ENCODE results near the gene SPOCK1.

The SPOCK1 gene

DNA sequence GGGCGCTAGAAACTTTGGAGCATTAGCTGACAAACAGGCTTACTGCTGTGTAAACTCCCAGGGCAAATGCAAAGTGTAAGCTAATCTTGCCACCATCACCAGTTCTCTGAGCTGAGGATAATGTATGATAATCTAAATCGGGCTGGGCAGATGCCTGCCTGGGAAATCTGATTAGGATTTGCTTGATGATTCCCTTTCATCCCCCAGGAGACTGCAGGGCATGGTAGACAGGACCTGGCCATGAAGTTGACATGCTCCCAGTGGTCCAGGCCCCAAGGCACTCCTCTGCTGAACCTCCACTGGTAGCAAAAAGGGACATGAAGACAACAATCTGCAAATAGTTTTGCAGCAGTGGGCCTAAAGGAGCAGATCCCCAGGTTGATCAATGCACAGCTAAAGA lies 317.5 kb downstream of the SPOCK1 start:
- Histone ChIP-seq H3K36me3 (ENCODE audit: control insufficient read depth, insufficient read depth, low read length) (no peaks in the 10 kb centered on the region), H3K27me3 (ENCODE audit: control insufficient read depth, insufficient read depth, low read length) (peaks cover 2% of the 10 kb centered on the region), H3K9ac (ENCODE audit: low read length) (no peak overlapping the region), H3K4me1 (ENCODE audit: control insufficient read depth, insufficient read depth, low read length) (no peaks in the 10 kb centered on the region), H3K9me3 (ENCODE audit: control insufficient read depth, low read length) (no peaks in the 10 kb centered on the region), H3K4me3 (ENCODE audit: low read length) (no peak overlapping the region)

DNA sequence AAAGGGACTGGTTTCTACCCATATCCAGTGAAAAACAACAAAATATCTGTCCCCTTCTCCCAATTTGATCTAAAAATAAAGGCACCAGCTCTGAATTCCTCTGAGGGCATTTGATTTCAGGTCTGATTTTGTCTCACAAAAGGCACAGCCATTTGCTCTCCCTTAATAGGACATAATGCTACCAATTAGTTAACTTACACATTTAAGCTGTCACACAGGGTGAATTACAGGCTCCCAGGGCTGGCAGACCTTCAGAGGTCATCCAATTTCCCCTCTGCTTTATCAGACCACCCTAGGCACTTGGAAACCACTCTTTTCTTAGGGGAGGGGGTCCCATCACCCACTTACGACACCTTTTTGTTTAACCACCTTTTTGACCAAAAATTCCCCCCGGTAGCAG lies 319.9 kb downstream of the SPOCK1 start:
- H3K9ac ChIP-seq (ENCODE audit: low read length): no peak overlapping the region
- H3K27me3 ChIP-seq (ENCODE audit: control insufficient read depth, insufficient read depth, low read length): peaks cover under 1% of the 10 kb centered on the region
- H3K9me3 ChIP-seq (ENCODE audit: control insufficient read depth, low read length): no peaks in the 10 kb centered on the region
- no peaks in the 10 kb centered on the region for H3K36me3 ChIP-seq (ENCODE audit: control insufficient read depth, insufficient read depth, low read length)
- no peak overlapping the region for H3K4me3 ChIP-seq (ENCODE audit: low read length)
- H3K4me1 ChIP-seq (ENCODE audit: control insufficient read depth, insufficient read depth, low read length): no peaks in the 10 kb centered on the region

DNA sequence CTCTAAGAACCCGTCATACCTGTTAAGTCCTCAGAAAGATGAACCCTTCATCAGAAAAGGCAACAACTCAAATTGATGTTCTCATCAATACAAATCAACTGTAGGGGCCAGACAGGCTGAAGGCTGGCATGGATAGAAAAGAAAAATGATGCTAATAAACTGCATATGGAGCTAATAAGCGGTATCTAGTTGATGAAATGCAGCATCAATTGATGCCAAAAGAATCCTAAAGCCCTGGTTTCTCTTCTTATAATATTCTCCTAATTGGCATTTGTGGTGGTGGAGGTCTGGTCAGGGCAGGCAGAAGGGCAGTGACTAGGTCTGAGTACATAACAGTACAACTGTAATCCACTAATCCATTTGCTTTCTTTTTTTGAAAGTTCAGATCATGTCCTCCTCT lies 322.5 kb downstream of the SPOCK1 start:
- Histone ChIP-seq H3K27me3 (ENCODE audit: control insufficient read depth, insufficient read depth, low read length) (no peaks in the 10 kb centered on the region), H3K4me1 (ENCODE audit: control insufficient read depth, insufficient read depth, low read length) (no peaks in the 10 kb centered on the region), H3K4me3 (ENCODE audit: low read length) (no peak overlapping the region), H3K36me3 (ENCODE audit: control insufficient read depth, insufficient read depth, low read length) (no peaks in the 10 kb centered on the region), H3K9ac (ENCODE audit: low read length) (no peak overlapping the region), H3K9me3 (ENCODE audit: control insufficient read depth, low read length) (no peaks in the 10 kb centered on the region)

- no peak overlapping the region for H3K4me3 ChIP-seq (ENCODE audit: low read length)
- H3K9me3 ChIP-seq (ENCODE audit: control insufficient read depth, low read length): no peaks in the 10 kb centered on the region
- H3K27me3 ChIP-seq (ENCODE audit: control insufficient read depth, insufficient read depth, low read length): no peaks in the 10 kb centered on the region
- no peaks in the 10 kb centered on the region for H3K4me1 ChIP-seq (ENCODE audit: control insufficient read depth, insufficient read depth, low read length)
- no peak overlapping the region for H3K9ac ChIP-seq (ENCODE audit: low read length)
- H3K36me3 ChIP-seq (ENCODE audit: control insufficient read depth, insufficient read depth, low read length): no peaks in the 10 kb centered on the region
Measured at GRCh38 chr5:137176126-137176525, 323.0 kb downstream of the SPOCK1 start.

DNA sequence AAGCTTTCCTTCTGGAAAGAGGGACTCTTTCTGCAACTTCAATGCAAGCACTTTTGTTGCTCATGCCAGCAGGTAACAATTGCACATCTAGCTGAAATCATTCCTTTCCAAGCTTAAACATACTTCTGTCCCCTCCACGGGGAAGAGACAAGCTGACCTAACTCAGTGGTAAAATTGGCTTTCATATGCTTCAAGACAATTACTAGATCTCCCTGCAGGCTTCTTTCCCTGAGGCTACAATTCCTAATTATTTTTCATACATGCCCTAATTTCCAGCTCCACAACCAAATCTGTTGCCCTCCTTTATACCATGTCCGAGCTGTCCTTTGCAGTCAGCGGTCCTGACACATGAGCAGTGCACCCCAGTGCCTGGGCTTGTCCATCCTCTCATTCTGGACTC lies 324.9 kb downstream of the SPOCK1 start:
- Histone ChIP-seq H3K4me3 (ENCODE audit: low read length) (no peak overlapping the region), H3K27me3 (ENCODE audit: control insufficient read depth, insufficient read depth, low read length) (no peaks in the 10 kb centered on the region), H3K36me3 (ENCODE audit: control insufficient read depth, insufficient read depth, low read length) (no peaks in the 10 kb centered on the region)

GRCh38 chr5:137172258-137172657 lies 326.9 kb downstream of the SPOCK1 start:
- no peaks in the 10 kb centered on the region for H3K36me3 ChIP-seq (ENCODE audit: control insufficient read depth, insufficient read depth, low read length)
- no peaks in the 10 kb centered on the region for H3K27me3 ChIP-seq (ENCODE audit: control insufficient read depth, insufficient read depth, low read length)
- H3K9me3 ChIP-seq (ENCODE audit: control insufficient read depth, low read length): no peaks in the 10 kb centered on the region
- H3K9ac ChIP-seq (ENCODE audit: low read length): no peak overlapping the region
- H3K4me1 ChIP-seq (ENCODE audit: control insufficient read depth, insufficient read depth, low read length): no peaks in the 10 kb centered on the region
- no peak overlapping the region for H3K4me3 ChIP-seq (ENCODE audit: low read length)

More for the DNA sequence above, 324.9 kb downstream of the SPOCK1 start:
- H3K4me1 ChIP-seq (ENCODE audit: control insufficient read depth, insufficient read depth, low read length): no peaks in the 10 kb centered on the region
- H3K9ac ChIP-seq (ENCODE audit: low read length): no peak overlapping the region
- H3K9me3 ChIP-seq (ENCODE audit: control insufficient read depth, low read length): no peaks in the 10 kb centered on the region

DNA sequence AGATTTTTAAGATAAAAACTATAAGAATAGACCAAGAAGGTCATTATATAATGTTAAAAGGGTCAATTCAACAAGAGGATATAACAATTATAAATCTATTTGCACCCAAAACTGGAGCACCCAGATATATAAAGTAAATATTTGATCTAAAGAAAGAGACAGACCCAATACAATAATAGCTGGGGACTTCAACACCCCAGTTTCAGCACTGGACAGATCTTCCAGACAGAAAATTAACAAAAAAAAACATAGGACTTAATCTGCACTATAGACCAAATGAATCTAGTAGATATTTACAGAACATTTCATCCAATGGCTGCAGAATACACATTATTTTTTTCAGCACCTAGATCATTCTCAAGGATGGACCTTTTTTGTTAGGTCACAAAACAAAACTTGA lies 331.9 kb downstream of the SPOCK1 start:
- Histone ChIP-seq H3K4me1 (ENCODE audit: control insufficient read depth, insufficient read depth, low read length) (no peaks in the 10 kb centered on the region), H3K9me3 (ENCODE audit: control insufficient read depth, low read length) (no peaks in the 10 kb centered on the region), H3K27me3 (ENCODE audit: control insufficient read depth, insufficient read depth, low read length) (no peaks in the 10 kb centered on the region), H3K36me3 (ENCODE audit: control insufficient read depth, insufficient read depth, low read length) (no peaks in the 10 kb centered on the region), H3K9ac (ENCODE audit: low read length) (no peak overlapping the region), H3K4me3 (ENCODE audit: low read length) (no peak overlapping the region)

GRCh38 chr5:137164961-137165360 lies 334.2 kb downstream of the SPOCK1 start:
- Histone ChIP-seq H3K9me3 (ENCODE audit: control insufficient read depth, low read length) (no peaks in the 10 kb centered on the region), H3K4me1 (ENCODE audit: control insufficient read depth, insufficient read depth, low read length) (no peaks in the 10 kb centered on the region), H3K27me3 (ENCODE audit: control insufficient read depth, insufficient read depth, low read length) (no peaks in the 10 kb centered on the region)

DNA sequence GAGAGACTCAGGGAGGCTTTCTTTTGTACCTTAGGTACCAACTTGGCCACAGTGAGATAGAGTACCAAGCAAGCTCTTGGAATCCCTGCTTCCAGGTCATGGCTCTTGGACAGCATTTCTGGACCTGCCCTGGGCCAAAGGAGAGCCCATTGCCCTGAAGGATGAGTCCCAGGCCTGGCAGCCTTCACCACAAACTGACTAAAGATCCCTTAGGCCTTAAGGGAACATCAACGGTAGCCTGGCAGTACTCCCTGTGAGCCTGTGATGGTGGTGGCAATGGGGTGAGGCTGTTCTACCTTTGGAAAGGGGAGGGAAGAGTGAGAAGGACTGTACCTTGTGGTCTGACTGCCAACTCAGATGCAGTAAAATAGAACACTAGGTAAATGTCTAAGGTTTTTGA lies 334.6 kb downstream of the SPOCK1 start:
- H3K27me3 ChIP-seq (ENCODE audit: control insufficient read depth, insufficient read depth, low read length): no peaks in the 10 kb centered on the region
- H3K4me3 ChIP-seq (ENCODE audit: low read length): no peak overlapping the region
- H3K9ac ChIP-seq (ENCODE audit: low read length): no peak overlapping the region
- no peaks in the 10 kb centered on the region for H3K4me1 ChIP-seq (ENCODE audit: control insufficient read depth, insufficient read depth, low read length)
- no peaks in the 10 kb centered on the region for H3K36me3 ChIP-seq (ENCODE audit: control insufficient read depth, insufficient read depth, low read length)
- H3K9me3 ChIP-seq (ENCODE audit: control insufficient read depth, low read length): no peaks in the 10 kb centered on the region

More at GRCh38 chr5:137164961-137165360, 334.2 kb downstream of the SPOCK1 start:
- no peak overlapping the region for H3K4me3 ChIP-seq (ENCODE audit: low read length)
- H3K9ac ChIP-seq (ENCODE audit: low read length): no peak overlapping the region
- H3K36me3 ChIP-seq (ENCODE audit: control insufficient read depth, insufficient read depth, low read length): no peaks in the 10 kb centered on the region

GRCh38 chr5:137158691-137159090 lies 340.4 kb downstream of the SPOCK1 start:
- H3K4me1 ChIP-seq (ENCODE audit: control insufficient read depth, insufficient read depth, low read length): no peaks in the 10 kb centered on the region
- H3K9me3 ChIP-seq (ENCODE audit: control insufficient read depth, low read length): no peaks in the 10 kb centered on the region
- no peak overlapping the region for H3K4me3 ChIP-seq (ENCODE audit: low read length)
- H3K36me3 ChIP-seq (ENCODE audit: control insufficient read depth, insufficient read depth, low read length): no peaks in the 10 kb centered on the region
- no peaks in the 10 kb centered on the region for H3K27me3 ChIP-seq (ENCODE audit: control insufficient read depth, insufficient read depth, low read length)
- H3K9ac ChIP-seq (ENCODE audit: low read length): no peak overlapping the region

DNA sequence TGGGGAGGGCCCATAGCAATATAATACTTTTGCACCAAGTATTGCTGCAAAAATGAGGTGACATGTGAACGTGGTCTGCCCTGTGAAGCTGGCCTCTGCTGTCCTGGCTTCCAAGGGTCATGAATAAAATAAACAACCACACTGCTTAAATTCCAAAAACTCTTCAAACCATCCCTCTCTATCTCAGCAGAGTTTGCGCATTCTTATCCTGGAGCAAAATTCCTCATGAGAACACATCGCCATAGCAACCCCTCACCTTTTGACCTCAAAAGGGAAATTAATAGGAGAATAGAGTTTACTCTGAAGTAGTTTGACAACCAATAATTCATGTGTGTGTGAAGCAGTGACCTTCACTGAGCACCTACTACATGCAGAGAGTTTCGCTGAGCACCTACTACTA lies 342.9 kb downstream of the SPOCK1 start:
- Histone ChIP-seq H3K27me3 (ENCODE audit: control insufficient read depth, insufficient read depth, low read length) (no peaks in the 10 kb centered on the region), H3K9ac (ENCODE audit: low read length) (no peak overlapping the region), H3K36me3 (ENCODE audit: control insufficient read depth, insufficient read depth, low read length) (no peaks in the 10 kb centered on the region), H3K4me3 (ENCODE audit: low read length) (no peak overlapping the region), H3K9me3 (ENCODE audit: control insufficient read depth, low read length) (no peaks in the 10 kb centered on the region), H3K4me1 (ENCODE audit: control insufficient read depth, insufficient read depth, low read length) (no peaks in the 10 kb centered on the region)

GRCh38 chr5:137155261-137156000 lies 343.7 kb downstream of the SPOCK1 start:
- Histone ChIP-seq H3K9ac (ENCODE audit: low read length) (no peak overlapping the region), H3K4me1 (ENCODE audit: control insufficient read depth, insufficient read depth, low read length) (no peaks in the 10 kb centered on the region), H3K27me3 (ENCODE audit: control insufficient read depth, insufficient read depth, low read length) (no peaks in the 10 kb centered on the region), H3K36me3 (ENCODE audit: control insufficient read depth, insufficient read depth, low read length) (no peaks in the 10 kb centered on the region), H3K9me3 (ENCODE audit: control insufficient read depth, low read length) (no peaks in the 10 kb centered on the region), H3K4me3 (ENCODE audit: low read length) (no peak overlapping the region)

- Histone ChIP-seq H3K27me3 (ENCODE audit: control insufficient read depth, insufficient read depth, low read length) (no peaks in the 10 kb centered on the region), H3K9ac (ENCODE audit: low read length) (no peak overlapping the region), H3K9me3 (ENCODE audit: control insufficient read depth, low read length) (no peaks in the 10 kb centered on the region), H3K36me3 (ENCODE audit: control insufficient read depth, insufficient read depth, low read length) (no peaks in the 10 kb centered on the region), H3K4me3 (ENCODE audit: low read length) (no peak overlapping the region), H3K4me1 (ENCODE audit: control insufficient read depth, insufficient read depth, low read length) (no peaks in the 10 kb centered on the region)
Measured at GRCh38 chr5:137152616-137153015, 346.5 kb downstream of the SPOCK1 start.

Measured in mucosa of stomach (tissue), 1 donor.